ENCODE data around the gene CDK3. TPM values are rescaled to one million over a fixed set of nuclear protein-coding genes. Genes with fewer than 3 reads are reported as not detected.

Gene CDK3
- total RNA-seq, 6 donors from 2014 or later: 3.0 to 15.7 (median 7.0) TPM

GRCh38 chr17:76009447-76009846 lies 8.8 kb downstream of the CDK3 start:
- Histone ChIP-seq H3K27me3 (no peaks in the 10 kb centered on the region), H3K4me1 (peaks cover 4 to 7% (median 5%) of the 10 kb centered on the region in 4 donors), H3K4me3 (no peak overlapping the region), H3K27ac (no peak overlapping the region), H3K36me3 (peaks cover 0 to 17% (median 4%) of the 10 kb centered on the region in 4 donors), H3K9me3 (no peaks in the 10 kb centered on the region)
- DNase-seq: no peak
- WGBS, 2 donors: 90 to 92% methylated on average over 20 of the region's 20 CpGs
- ATAC-seq (ENCODE audit: low FRiP score in 2 of 2): no peak
- TF ChIP-seq EP300 (IDR thresholded peaks at IDR 0.05) (no peak), POLR2AphosphoS5 (IDR thresholded peaks at IDR 0.05) (no peak), POLR2A (IDR thresholded peaks at IDR 0.05) (no peak)
- TF ChIP-seq, protein P1, sequence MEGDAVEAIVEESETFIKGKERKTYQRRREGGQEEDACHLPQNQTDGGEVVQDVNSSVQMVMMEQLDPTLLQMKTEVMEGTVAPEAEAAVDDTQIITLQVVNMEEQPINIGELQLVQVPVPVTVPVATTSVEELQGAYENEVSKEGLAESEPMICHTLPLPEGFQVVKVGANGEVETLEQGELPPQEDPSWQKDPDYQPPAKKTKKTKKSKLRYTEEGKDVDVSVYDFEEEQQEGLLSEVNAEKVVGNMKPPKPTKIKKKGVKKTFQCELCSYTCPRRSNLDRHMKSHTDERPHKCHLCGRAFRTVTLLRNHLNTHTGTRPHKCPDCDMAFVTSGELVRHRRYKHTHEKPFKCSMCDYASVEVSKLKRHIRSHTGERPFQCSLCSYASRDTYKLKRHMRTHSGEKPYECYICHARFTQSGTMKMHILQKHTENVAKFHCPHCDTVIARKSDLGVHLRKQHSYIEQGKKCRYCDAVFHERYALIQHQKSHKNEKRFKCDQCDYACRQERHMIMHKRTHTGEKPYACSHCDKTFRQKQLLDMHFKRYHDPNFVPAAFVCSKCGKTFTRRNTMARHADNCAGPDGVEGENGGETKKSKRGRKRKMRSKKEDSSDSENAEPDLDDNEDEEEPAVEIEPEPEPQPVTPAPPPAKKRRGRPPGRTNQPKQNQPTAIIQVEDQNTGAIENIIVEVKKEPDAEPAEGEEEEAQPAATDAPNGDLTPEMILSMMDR (IDR thresholded peaks at IDR 0.05): no peak

- H3K27me3 ChIP-seq: no peaks in the 10 kb centered on the region
- TF ChIP-seq, protein P1 (IDR thresholded peaks at IDR 0.05): no peak
- TF ChIP-seq POLR2AphosphoS5 (IDR thresholded peaks at IDR 0.05) (no peak), POLR2A (IDR thresholded peaks at IDR 0.05) (no peak), EP300 (IDR thresholded peaks at IDR 0.05) (no peak)
- H3K4me1 ChIP-seq: peaks cover 0 to 9% (median 7%) of the 10 kb centered on the region in 4 donors
- ATAC-seq (ENCODE audit: low FRiP score in 2 of 2) (no peak), DNase-seq (no peak)
- H3K27ac ChIP-seq: no peak overlapping the region
- 84 to 88% methylated on average over 18 to 21 of the region's 21 CpGs for WGBS, 2 donors
- H3K36me3 ChIP-seq: peaks cover 0 to 13% (median 4%) of the 10 kb centered on the region in 4 donors
- H3K9me3 ChIP-seq: no peaks in the 10 kb centered on the region
- no peak overlapping the region for H3K4me3 ChIP-seq
These were observed 9.5 kb downstream of the CDK3 start for GRCh38 chr17:76009969-76010661.

DNA sequence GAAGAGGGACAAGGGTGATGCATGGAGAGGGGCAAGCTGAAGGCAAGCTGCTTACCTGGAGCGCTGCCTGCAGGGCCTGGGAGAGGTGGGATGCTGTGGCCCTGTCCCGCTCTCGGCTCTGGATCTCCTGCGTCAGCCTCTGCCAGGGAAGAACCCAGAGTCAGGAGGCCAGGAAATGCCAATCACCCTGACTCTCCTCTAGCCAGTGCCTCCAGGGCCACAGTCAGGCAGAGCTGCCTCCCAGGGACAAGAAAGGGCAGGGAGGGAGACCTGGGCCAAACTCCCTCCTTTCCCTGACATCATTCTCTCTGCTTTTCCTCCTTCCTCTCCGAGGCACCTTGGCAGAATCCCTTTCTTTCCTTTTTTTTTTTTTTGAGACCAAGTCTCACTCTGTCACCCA lies 11.3 kb downstream of the CDK3 start:
- WGBS, 2 donors: 90 to 92% methylated on average over 5 of the region's 5 CpGs
- no peak overlapping the region for H3K27ac ChIP-seq
- no peaks in the 10 kb centered on the region for H3K9me3 ChIP-seq
- no peak for ATAC-seq (ENCODE audit: low FRiP score in 2 of 2)
- no peak for DNase-seq
- no peaks in the 10 kb centered on the region for H3K27me3 ChIP-seq
- H3K4me1 ChIP-seq: peaks cover 0 to 9% (median 7%) of the 10 kb centered on the region in 4 donors
- no peak overlapping the region for H3K4me3 ChIP-seq
- peaks cover 0 to 9% (median 2%) of the 10 kb centered on the region in 4 donors for H3K36me3 ChIP-seq
- TF ChIP-seq EP300 (IDR thresholded peaks at IDR 0.05) (no peak), POLR2AphosphoS5 (IDR thresholded peaks at IDR 0.05) (no peak), POLR2A (IDR thresholded peaks at IDR 0.05) (no peak)
- TF ChIP-seq, protein P1 (IDR thresholded peaks at IDR 0.05): no peak

DNA sequence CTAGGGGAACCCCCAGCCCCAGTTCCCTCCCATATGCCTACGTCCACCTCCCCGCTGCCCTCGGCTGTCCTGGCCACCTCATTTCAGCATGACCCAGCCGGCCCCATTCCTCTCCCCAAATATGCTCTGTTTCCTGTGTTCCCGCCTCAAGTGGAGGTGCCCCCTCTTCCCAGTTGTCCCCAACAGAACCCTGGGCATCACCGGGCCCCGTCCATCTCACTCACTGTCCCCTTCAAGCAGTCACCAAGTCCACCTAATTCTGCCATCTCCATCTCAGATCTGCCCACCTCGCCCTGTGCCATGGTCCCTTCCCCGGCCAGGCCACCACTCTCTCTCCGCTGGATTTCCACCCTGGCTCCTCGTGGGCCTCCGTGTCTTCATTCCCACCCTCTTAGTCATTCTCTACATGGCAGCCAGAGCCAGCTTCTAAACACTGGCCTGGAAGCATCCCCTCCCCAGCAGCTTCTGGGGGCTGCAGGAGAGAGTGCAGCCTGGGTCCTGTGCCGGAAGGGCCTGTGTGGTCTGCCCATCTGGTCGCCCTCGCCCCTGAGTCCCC lies 12.8 kb downstream of the CDK3 start:
- TF ChIP-seq, protein P1 (IDR thresholded peaks at IDR 0.05): no peak
- TF ChIP-seq POLR2AphosphoS5 (IDR thresholded peaks at IDR 0.05) (no peak), EP300 (IDR thresholded peaks at IDR 0.05) (no peak), POLR2A (IDR thresholded peaks at IDR 0.05) (no peak)
- no peak for ATAC-seq (ENCODE audit: low FRiP score in 2 of 2)
- 82 to 83% methylated on average over 15 of the region's 15 CpGs for WGBS, 2 donors
- H3K9me3 ChIP-seq: no peaks in the 10 kb centered on the region
- no peaks in the 10 kb centered on the region for H3K27me3 ChIP-seq
- no peak for DNase-seq
- H3K27ac ChIP-seq: no peak overlapping the region
- H3K4me3 ChIP-seq: no peak overlapping the region
- peaks cover 0 to 14% (median 2%) of the 10 kb centered on the region in 4 donors for H3K36me3 ChIP-seq
- H3K4me1 ChIP-seq: peaks cover 0 to 9% (median 7%) of the 10 kb centered on the region in 4 donors
